Measurements from ENCODE around the gene INS.
A peak's percentile ranks its signal among the peaks of the same experiment; 100 is the strongest.

INS gene

DNA sequence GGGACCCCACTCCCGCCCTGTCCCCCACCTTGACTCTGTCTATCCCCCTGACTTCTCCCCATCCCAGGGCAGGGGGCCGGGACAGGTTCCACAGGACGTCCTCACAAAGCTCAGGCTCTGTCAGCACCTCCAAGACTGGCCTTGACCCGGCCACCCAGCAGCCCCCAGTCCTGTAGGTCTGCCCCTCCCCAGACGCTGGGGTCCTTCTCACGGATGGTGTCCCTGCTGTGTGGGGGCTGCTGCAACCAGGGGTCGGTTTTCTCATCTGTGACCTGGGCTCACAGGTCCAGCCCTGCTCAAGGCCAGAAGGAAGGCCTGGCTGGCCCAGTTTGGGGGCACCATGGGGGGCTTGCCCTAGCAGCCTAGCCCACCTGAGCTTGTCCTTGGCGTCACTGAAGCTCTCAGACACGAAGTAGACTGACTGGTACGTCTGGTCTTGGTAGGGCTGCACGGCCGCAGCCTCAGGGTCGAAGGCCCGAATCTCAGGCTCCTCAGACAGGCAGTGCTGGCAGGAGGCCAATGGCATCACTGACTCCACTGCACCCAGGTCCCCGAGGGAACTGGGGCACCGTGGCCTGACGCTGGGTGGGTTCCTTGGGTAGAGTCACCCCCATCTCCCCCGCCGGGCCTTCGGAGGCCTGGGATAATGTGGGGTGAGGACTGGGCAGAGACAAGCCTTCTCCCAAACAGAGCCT lies 4.0 kb upstream of the INS start:
- DNase-seq = no peak

DNA sequence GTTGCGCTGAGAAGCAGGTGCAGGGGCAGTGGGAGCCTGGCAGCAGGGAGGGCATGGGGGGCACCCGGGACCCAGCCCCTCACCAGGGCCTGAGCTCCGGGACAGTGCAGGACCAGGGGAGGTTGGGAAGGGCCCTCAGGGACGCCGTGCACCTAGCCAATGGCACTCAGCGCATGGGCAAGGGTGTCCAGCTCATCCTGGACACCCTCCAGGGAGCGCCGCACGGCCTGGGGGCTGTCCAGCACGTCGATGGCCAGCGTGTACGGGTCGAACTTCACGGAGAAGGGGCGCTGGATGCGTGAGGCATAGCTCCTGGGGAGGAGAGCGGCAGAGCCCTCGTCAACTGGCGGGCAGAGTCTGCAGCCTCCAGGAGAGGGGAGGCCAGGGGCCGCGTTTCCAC lies 3.1 kb upstream of the INS start:
- no peak for DNase-seq

- DNase-seq = no peak
Measured at GRCh38 chr11:2163428-2163978, 2.5 kb upstream of the INS start.

- DNase-seq = no peak
Measured at GRCh38 chr11:2159536-2160413, 1.2 kb downstream of the INS start.

DNA sequence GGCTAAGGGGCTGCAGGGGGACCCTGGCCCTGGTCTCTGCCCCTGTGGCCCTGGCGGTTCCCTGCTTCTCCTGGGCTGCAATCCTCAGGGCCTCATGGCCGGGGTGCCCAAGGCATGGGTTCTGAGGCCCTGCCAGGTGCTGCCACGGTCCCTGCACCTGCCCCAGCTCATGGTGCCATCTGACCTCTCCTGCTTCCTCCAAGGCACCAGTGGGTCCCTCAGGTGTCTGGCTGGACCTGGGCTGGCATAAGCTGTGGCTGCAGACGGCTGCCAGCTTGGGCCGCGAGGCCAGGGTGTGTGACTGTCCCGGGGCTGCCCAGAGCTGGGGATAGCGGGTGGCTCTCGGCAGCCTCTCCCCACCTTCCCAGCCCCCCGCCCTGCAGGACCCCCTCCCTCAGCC lies 2.0 kb downstream of the INS start:
- no peak for DNase-seq

DNA sequence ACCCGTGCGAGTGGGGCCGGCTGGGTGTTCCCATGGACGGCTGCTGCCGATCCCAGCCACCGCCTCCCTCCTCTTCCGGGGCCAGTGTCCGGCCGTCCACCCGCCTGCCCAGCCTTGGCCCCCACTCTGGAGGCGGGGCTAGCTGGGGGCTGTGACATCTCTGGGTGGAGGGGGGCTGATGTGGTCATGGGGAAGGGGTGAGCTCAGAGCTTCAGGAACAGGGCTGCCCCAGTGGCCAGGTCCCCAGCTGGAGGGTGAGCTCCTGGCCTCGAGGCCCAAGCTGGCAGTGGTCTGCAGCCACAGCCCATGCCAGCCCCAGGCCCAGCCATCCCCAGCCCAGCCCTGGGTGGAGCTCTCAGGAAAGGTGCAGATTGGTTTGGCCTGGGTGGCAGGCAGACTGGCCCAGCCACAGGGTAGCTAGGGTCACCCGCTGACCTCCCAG lies 2.7 kb downstream of the INS start:
- DNase-seq = no peak

- DNase-seq = no peak
Measured at GRCh38 chr11:2157294-2158040, 3.5 kb downstream of the INS start.

- DNase-seq = peak; percentile 30 to 39
Measured at GRCh38 chr11:2156416-2157182, 4.4 kb downstream of the INS start.

- no peak for DNase-seq
Measured at GRCh38 chr11:2155511-2155910, 5.5 kb downstream of the INS start.

DNA sequence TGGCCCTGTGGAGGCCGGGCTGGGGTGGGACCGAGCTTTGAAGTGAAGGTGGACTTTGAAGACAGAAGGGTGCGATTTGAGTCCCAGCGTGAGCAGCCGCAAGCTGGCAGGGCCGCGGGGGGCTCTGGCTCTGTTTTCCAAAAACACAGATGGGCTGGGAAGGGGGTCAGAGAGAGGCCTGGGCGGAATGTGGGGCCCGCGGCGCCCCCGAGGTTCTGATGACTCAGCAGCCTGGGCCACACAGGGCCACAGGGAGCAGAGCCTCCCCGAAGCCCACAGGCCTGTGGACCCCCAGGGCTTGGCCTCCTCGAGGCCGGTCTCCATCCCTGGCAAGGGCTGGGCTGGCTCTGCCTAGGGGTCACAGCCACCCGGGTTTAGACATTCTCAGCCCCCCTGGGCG lies 6.1 kb downstream of the INS start:
- no peak for DNase-seq

- DNase-seq = no peak
Measured at GRCh38 chr11:2154195-2154585, 6.8 kb downstream of the INS start.

DNA sequence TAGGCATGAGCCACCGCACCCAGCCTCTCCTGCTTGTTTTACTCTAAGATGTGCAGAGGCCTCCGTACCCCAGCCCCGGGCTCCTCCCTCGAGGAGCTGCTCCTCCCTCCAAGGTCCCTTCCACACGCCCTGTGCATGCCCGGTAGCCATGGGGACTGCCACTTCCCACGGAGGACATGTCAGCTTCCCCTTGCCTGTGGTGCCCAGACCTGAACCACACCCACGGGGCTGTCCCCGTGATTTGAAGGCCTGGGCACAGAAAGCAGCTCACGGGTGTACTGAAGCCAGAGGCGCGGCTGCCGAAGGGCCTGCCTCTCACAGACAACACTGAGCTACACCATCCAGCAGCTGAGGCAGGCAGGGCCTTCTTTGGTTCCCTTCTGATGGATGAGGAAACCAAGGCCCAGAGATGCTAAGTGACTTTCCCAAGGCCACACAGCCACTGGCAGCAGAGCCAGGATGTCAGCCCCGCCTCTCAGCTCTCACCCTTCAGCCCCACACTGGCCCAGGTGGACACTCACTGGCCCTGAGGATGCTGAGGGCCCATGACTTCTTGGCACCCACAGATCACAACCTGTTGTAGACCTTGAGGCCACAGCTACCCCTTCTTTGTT lies 7.3 kb downstream of the INS start:
- DNase-seq = no peak

- peak; percentile 78 to 79 for DNase-seq
Measured at GRCh38 chr11:2151500-2152257, 9.3 kb downstream of the INS start.

- peak in 1 of 2 experiments; percentile 22 for DNase-seq
Measured at GRCh38 chr11:2149864-2150847, 10.9 kb downstream of the INS start.

DNA sequence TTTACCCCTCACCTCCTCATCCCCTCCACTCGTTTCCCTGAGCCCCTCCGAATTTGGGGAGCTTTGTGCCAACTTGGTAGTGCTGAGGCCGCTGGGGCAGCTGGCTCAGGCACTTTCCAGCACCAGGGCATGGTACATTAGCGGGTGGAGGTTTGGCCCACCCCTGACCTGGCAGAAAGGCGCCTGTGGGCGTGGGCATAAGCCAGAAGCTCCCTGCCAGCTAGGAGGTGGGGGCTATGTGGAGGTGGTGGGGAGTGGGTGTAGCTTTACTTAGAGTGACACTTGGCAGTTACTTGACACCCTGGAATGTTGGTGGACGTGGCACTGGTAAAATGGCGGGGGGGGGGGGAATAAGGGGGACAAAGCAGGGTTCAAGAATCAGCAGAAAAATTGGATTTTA lies 11.5 kb downstream of the INS start:
- DNase-seq = no peak

DNA sequence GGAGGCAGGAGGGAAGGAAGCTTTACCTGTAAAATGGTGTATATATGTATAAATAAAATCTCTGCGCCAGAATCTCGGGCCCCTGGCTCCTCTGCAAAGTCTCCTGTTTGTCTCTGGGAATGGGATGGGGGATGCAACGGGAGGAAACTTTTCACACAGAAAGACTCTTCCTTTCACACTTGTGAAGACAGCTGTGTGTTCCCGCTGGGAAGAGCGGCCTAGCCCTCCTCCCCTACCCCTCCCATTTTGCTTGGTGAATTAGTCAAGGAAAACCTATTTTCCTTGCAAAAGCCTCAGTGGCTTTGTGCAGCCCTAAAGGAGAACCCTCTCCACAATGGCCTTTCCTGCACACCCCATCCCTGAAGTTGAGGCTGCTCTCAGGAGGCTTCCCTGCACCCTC lies 12.4 kb downstream of the INS start:
- DNase-seq = no peak

DNA sequence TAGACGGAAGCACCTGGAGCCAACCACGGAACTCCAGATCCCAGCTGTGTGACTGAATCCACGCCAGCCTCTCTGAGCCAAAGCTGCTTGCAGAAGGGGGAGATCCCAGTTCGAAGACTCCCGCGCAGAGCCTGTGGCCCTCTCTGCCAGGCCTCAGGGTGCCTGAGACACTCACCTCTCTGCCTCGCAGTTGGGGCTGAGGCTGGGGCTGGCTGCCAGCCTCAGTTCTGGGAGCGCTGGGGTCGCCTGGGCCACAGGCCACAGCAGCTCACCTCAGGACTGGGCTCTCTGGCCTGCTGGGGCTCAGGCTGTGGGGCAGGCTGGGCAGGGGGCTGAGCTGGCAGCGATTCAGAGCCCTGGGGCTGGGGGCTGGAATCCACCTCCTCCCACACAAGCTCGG lies 13.6 kb downstream of the INS start:
- DNase-seq = no peak

GRCh38 chr11:2146051-2146450 lies 15.0 kb downstream of the INS start:
- no peak for DNase-seq

- DNase-seq = no peak
Measured at GRCh38 chr11:2144544-2145248, 16.3 kb downstream of the INS start.

Measured in activated CD4-positive, alpha-beta T cell treated with anti-CD3 and anti-CD28 coated beads, Interleukin-2, amount 50 U/mL, for 4 hours (primary cell).